GM23338 (cell line): Measurements from ENCODE around the gene NTN1.

Experiments used
- CREB1 ChIP-seq: fragments of 250-450 bp; sonication (Bioruptor Pico); IDR thresholded peaks from 2 replicates; pipeline ENCODE4 v1.5.0; 2020; ENCODE audit warnings: low read depth, mild to moderate bottlenecking, moderate library complexity
- CTCF ChIP-seq, 2 experiments: fragments of 200-600 bp in 1 of 2; sonication (generic) in 1 of 2; conservative IDR thresholded peaks; 2 replicates each; pipeline versions ENCODE4 v1.5.1 to v1.6.1; 2016 to 2017; ENCODE audit warnings: antibody characterized with exemption in 2 of 2, low read depth in 2 of 2, mild to moderate bottlenecking in 2 of 2, moderate library complexity in 1 of 2
- EZH2 ChIP-seq: fragments of 200-600 bp; sonication (generic); IDR thresholded peaks from one replicate; pipeline ENCODE4 v1.8.0; 2017; ENCODE audit warnings: antibody characterized with exemption, mild to moderate bottlenecking, low read depth; ENCODE audit not compliant: unreplicated experiment
- EZH2phosphoT487 ChIP-seq: fragments of 200-600 bp; sonication (generic); IDR thresholded peaks from one replicate; pipeline ENCODE4 v1.8.1; 2018; ENCODE audit warnings: antibody characterized with exemption; ENCODE audit not compliant: unreplicated experiment
- POLR2AphosphoS5 ChIP-seq: IDR thresholded peaks from 2 replicates; pipeline ENCODE4 v1.6.1; 2016; ENCODE audit warnings: antibody characterized with exemption, low read depth

GRCh38 chr17:9144502-9145249, 123.4 kb downstream of the NTN1 start:
- no peak for TF ChIP-seq CTCF (conservative IDR thresholded peaks at IDR 0.05; ENCODE audit: low read depth in 2 of 2)
- TF ChIP-seq CREB1 (CRISPR knock-in tag): no peak
- no peak for TF ChIP-seq POLR2AphosphoS5
- TF ChIP-seq EZH2: no peak
- TF ChIP-seq EZH2phosphoT487: no peak
